HK-2 (cell line): ENCODE measurements around the gene LMO3.

Experiments used
- DNase-seq: peaks from one replicate; pipeline ENCODE4 v3.0.0-alpha.2; 2018; ENCODE audit not compliant: unreplicated experiment

LMO3 gene

DNA sequence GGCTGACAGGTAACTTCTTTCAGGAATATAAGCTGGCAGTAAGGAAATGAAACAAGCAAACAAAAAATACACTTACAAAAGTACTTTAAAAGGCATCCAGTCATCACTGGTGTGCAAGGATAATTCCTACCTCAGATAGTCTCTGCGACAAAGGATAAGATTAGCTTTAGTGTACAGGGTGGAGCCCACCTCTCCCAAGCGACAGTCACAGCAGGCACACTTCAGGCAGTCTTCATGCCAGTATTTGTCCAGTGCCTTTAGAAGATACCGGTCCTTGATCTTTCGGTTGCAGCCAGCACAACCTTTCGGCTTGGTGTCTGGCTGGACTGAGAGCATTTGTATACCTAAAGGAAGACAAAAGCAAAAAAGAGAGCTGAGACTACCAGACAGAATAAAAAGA lies 5.4 kb downstream of the LMO3 start:
- DNase-seq = no peak

- no peak for DNase-seq
Measured at GRCh38 chr12:16599081-16599480, 6.9 kb downstream of the LMO3 start.

GRCh38 chr12:16594797-16595196 lies 11.2 kb downstream of the LMO3 start:
- DNase-seq = no peak

DNA sequence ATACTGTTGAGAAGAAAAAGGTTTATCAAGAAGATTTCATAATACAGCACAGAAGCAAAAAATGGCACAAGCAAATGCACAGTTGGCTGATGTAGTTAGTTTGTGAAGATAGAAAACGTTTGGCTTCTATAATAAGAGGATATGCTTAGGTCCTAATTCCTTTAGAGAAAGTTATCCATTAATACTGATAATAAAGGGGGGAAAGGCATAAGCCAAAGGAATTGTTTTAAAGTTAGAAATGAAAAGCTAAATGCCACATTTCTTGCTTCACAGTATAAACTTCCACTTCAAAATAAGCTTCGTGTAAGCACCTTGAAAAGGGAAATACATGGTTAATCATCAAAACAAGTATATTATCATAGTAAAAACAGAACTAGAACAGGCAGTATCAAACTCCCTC lies 12.4 kb downstream of the LMO3 start:
- DNase-seq = no peak

DNA sequence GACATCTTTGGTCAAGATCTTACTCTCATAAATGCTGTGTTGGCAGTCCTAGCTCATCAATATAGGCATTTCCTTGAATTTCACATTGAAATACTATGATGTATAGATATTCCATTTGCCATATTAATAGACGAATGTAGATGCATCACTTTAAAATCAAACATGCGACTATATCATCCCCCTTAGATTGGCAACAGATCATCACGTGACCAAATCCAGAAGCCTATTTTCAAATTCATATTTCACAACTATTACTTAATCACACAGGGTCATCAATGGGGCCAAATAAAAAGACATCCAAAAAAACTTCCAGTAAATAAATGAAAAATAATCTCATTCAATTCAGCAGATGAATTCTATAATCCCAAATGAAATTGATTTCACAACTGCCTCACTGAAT lies 15.3 kb downstream of the LMO3 start:
- no peak for DNase-seq

DNA sequence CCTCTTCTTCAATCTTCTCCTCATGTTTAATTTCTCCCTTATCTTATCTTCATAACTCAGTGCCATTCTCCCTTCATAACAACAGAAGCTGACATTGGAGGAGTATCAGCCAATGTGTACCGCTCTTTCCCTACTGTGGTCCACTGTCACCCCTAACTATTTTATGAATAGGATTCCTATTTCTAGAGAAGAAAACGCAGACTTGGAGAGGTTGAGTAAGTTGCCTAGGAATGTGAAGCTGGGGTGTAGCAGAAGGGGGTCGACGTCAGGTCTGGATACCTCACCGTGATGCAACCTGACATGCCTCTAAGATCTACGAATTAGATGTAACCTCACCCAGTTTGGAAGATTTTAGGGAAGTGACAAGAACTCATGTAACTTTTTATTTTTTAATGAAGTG lies 17.1 kb downstream of the LMO3 start:
- no peak for DNase-seq

- no peak for DNase-seq
Measured at GRCh38 chr12:16587514-16587913, 18.4 kb downstream of the LMO3 start.

DNA sequence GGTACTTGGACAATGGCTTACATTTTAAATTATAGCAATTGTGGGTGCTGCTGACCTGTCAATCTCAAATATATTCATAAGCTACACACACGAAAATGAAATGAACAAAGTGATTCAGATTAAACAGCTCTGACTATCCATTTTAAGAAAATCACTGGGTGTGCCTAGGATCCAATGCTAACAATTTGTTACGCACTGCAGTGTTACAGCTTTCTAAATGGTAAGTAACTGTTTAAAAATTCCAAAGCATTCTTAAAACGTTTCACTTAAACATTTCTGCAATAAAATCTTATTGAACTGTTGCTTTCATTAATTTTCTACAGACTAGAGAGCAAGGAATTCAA lies 18.9 kb downstream of the LMO3 start:
- DNase-seq = no peak

- DNase-seq = no peak
Measured at GRCh38 chr12:16586350-16587109, 19.4 kb downstream of the LMO3 start.

DNA sequence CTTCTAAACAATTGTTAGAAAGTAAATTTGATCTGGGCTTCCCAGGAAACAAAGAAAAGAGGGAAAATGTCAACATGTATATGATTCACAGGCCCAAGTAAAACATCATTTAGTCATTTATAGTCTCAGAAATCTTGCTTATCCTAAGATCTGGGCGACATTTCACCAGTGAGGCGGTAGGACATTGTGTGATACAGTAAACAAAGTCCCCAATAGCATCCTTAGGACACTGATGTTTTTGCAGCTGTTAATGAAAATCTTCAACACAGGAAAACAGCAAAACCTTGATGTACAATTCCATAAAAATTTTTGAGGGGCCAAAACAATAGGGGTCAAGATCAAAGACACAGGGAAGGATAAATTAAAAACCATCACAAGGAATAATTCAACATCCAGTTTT lies 20.2 kb downstream of the LMO3 start:
- DNase-seq = no peak

- DNase-seq = no peak
Measured at GRCh38 chr12:16583969-16584745, 21.8 kb downstream of the LMO3 start.

GRCh38 chr12:16581416-16581815 lies 24.5 kb downstream of the LMO3 start:
- DNase-seq = no peak

DNA sequence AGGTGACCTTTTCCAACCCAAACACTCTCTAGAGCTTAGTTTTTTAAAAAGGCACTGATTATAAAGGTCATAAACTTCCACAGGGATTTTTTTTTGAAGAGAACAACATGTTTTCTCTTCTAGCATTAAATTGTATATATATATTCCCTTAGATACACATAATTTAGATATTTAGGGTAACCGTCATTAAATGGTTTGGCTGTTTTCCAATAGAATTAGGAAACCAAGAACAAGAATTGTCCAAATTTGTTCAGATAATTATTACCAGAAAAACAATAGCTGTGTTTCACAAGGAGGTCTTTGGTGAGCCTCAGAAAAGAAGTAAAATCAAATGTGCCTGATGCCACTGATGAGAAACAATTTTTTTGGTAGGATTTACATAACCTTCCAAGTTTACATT lies 26.9 kb downstream of the LMO3 start:
- no peak for DNase-seq

- DNase-seq = no peak
Measured at GRCh38 chr12:16573398-16574077, 32.4 kb downstream of the LMO3 start.

GRCh38 chr12:16568873-16569272 lies 37.1 kb downstream of the LMO3 start:
- DNase-seq = no peak

DNA sequence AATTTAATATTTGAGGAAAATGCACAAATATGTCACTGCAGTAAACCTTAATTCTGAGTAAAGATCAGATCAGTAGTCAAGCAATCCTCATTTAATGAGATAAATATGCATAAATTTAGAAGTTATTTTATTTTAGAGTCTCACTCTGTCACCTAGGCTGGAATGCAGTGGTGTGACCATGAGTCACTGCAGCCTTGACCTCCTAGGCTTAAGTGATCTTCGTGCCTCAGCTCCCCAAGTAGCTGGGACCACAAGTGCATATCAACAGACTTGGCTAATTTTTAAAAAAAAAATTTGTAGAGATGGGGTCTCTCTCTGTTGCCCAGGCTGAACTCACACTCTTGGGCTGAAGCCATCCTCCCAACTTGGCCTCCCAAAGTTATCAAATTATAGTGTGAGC lies 41.3 kb downstream of the LMO3 start:
- DNase-seq = peak; percentile 3

GRCh38 chr12:16563504-16563903 lies 42.5 kb downstream of the LMO3 start:
- DNase-seq = no peak

DNA sequence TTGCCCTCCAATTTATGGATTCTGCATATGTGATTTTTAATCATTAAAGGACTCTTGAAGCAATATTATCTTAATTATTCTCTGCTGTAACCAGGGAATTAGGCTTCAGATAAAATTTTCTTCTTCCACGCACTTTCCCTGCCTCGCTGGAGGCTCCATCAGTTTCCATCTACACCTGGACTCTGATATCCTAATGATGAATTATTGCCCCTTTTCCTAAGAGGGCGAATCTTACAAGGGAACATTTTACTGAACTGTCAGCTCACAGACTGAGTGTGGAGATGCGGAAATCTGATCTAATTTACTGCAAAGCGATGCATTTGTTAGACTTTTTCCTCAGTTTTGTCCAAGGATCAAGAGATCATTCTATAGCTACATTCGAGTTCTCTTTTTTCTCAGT lies 43.0 kb downstream of the LMO3 start:
- no peak for DNase-seq

DNA sequence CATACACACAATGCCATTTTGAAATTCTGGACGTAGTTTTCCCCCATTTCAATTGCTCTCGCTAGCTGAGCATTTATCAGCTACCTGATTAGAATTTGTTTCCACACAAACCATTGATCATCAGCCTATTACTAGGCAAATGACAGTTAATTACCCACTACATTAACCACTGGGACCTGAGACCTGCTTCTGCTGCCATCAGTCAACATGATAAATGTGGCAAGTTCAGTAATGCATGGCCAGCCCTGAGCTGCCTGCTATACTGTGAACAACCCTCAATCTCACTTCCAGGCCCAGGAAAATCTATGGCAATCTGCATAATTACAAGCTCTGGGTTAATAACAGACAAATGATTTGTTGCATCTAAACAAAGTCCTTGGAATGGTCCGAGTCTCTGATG lies 43.5 kb downstream of the LMO3 start:
- no peak for DNase-seq

- no peak for DNase-seq
Measured at GRCh38 chr12:16560273-16560672, 45.7 kb downstream of the LMO3 start.

DNA sequence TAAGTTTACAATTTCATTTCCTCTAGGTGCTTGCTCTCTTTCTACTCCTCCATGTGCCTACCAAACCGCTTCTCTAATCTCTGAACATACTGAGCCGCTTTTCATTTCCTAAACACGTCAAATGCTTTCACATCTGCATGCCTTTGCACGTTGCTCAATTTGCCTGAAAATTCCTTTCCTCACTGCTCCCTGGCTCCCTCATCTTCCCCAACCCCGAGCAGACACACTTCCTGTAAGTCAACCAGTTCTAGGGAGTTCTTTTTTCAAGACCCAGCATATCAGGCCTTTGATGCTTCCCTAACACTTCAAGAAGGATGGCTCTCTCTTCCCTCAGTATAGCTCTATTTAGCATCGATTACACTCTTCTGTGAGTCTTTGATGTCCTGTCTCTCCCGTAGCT lies 50.3 kb downstream of the LMO3 start:
- DNase-seq = no peak

DNA sequence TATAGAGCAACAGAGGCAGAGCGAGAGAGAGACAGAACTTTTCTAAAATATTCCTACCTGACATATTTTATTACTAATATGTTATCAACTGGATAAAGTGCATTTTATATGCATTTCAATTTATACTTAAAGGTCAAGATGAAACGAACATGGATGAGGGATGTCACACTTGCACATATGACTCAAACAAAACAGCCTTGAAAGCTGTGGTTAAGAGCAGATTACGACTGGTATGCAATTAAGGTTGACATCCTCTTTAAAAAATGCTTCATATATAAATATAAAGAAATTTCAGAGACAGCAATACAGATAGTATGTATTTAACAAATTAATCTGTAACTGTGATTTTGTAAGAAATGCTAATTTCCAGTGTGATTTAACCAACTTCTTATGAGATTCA lies 52.5 kb downstream of the LMO3 start:
- no peak for DNase-seq

DNA sequence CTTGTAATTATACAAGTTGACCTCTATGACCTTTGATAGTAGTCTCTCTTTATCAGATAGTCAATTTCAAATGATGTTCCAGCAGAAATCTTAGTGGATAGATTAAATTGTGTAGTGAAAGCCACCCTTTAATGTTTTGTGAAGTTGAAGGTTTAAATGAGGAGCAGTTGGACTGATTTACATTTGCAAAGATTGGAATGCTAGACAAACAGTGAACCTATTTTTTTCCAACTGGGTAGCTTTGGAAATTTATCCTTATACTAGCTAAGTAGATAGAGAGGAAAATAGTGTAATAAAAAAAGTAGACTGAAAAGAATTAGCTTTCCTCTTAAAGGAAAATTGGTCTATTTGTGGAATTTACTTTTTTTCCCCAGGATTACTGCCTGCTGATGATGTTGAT lies 53.7 kb downstream of the LMO3 start:
- DNase-seq = no peak
